GM12892 (cell line): Measurements from ENCODE around the gene RMP24.

Experiments used
- POLR2A ChIP-seq: IDR thresholded peaks from 2 replicates; pipeline ENCODE4 v1.6.1; 2011; ENCODE audit warnings: low read depth, low read length, control low read depth
- POLR2AphosphoS5 ChIP-seq: IDR thresholded peaks from 2 replicates; pipeline ENCODE4 v1.6.1; 2011; ENCODE audit warnings: low read depth, low read length, control low read depth

DNA sequence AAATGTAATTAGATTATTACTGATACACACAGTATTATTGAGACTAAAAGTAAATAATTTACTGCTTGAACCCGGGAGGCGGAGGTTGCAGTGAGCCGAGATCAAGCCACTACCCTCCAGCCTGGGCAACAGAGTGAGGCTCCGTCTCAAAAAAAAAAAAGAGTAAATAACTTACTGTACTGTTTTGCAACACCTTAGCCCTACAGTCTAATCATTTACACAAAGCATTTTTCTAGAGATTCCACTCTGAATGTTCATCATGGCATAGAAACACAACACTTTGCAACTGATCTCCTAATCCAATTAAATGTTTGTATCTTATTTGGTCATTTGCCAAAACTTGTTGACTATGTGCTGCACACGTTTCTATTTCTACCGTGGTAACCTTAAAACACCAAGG lies 23.4 kb upstream of the RMP24 start:
- TF ChIP-seq POLR2A = no peak
- no peak for TF ChIP-seq POLR2AphosphoS5
